ENCODE data around the gene TPTE2. TPM values are rescaled to one million over a fixed set of nuclear protein-coding genes. Genes with fewer than 3 reads are reported as not detected.

TPTE2 gene
- total and polyA plus RNA-seq, 10 of the 15 experiments (the other 5 are each of a cell fraction or from before 2014, with no cell fraction given): 0.31 to 1.9 (median 1.2) TPM

- TF ChIP-seq BCLAF1 (IDR thresholded peaks at IDR 0.05): no peak
- peak; percentile 71 for TF ChIP-seq DPF2 (IDR thresholded peaks at IDR 0.05)
- TF ChIP-seq CREB1 (IDR thresholded peaks at IDR 0.05; ENCODE audit: low read depth): no peak
- TF ChIP-seq RUNX3 (IDR thresholded peaks at IDR 0.05; ENCODE audit: low read length): peak; percentile 72
- peak; percentile 16; the same call in 1 of the 2 replicates for TF ChIP-seq E2F4 (IDR thresholded peaks at IDR 0.05; ENCODE audit: low read depth, low read length)
- TF ChIP-seq IKZF1 (conservative IDR thresholded peaks at IDR 0.05): peak; percentile 85
- no peak for TF ChIP-seq PKNOX1 (IDR thresholded peaks at IDR 0.05)
- no peak for TF ChIP-seq NFYB (IDR thresholded peaks at IDR 0.05; ENCODE audit: insufficient read depth, low read depth, low read length)
- no peak for TF ChIP-seq CEBPB (IDR thresholded peaks at IDR 0.05; ENCODE audit: borderline replicate concordance in 1 of 2, low read depth in 2 of 2, low read length in 2 of 2)
- TF ChIP-seq RELA (IDR thresholded peaks at IDR 0.05; ENCODE audit: borderline replicate concordance, partially characterized antibody): no peak
- no peak for TF ChIP-seq NRF1 (conservative IDR thresholded peaks at IDR 0.05; ENCODE audit: low read depth, low read length)
- TF ChIP-seq PAX5 (IDR thresholded peaks at IDR 0.05; ENCODE audit: borderline replicate concordance, low read depth, low read length): no peak
- TF ChIP-seq TAF1 (IDR thresholded peaks at IDR 0.05; ENCODE audit: borderline replicate concordance, low read depth, low read length): peak; percentile 66; the same call in 1 of the 2 replicates
- no peak for TF ChIP-seq ESRRA (IDR thresholded peaks at IDR 0.05; ENCODE audit: low read length)
- TF ChIP-seq KLF5 (IDR thresholded peaks at IDR 0.05; ENCODE audit: partially characterized antibody): no peak
- TF ChIP-seq EGR1 (IDR thresholded peaks at IDR 0.05; ENCODE audit: borderline replicate concordance in 1 of 2, low read depth in 2 of 2, low read length in 2 of 2): peak in 1 of 2 experiments; percentile 79; a peak in 2 of 3 replicates
- no peak for TF ChIP-seq MTA3 (IDR thresholded peaks at IDR 0.05; ENCODE audit: borderline replicate concordance, low read length)
- TF ChIP-seq SIN3A (IDR thresholded peaks at IDR 0.05; ENCODE audit: low read depth, low read length): no peak; the same call in 1 of the 2 replicates
- no peak for TF ChIP-seq TBL1XR1 (IDR thresholded peaks at IDR 0.05; ENCODE audit: low read depth, low read length)
- TF ChIP-seq TCF7 (IDR thresholded peaks at IDR 0.05; ENCODE audit: borderline replicate concordance): no peak
- TF ChIP-seq ZBED1 (IDR thresholded peaks at IDR 0.05; ENCODE audit: borderline replicate concordance): no peak
- no peak for TF ChIP-seq ZBTB11 (CRISPR knock-in tag; IDR thresholded peaks at IDR 0.05)
These were observed 40.7 kb upstream of the TPTE2 start (continued) for GRCh38 chr13:19601749-19602725.
